Endothelial cell of umbilical vein (primary cell): Measurements from ENCODE around the gene FOXP1.

Experiments
- FOS ChIP-seq: IDR thresholded peaks from 2 replicates; pipeline ENCODE4 v1.6.1; 2011; ENCODE audit warnings: mild to moderate bottlenecking, low read length, moderate library complexity, borderline replicate concordance; ENCODE audit not compliant: insufficient read depth
- JUN ChIP-seq: IDR thresholded peaks from 2 replicates; pipeline ENCODE4 v1.6.1; 2011; ENCODE audit warnings: borderline replicate concordance, low read depth; ENCODE audit not compliant: insufficient read length, insufficient read depth
- POLR2A ChIP-seq: IDR thresholded peaks from 2 replicates; pipeline ENCODE4 v1.6.1; 2012; ENCODE audit warnings: low read depth, mild to moderate bottlenecking, control low read depth, low read length
- POLR2AphosphoS5 ChIP-seq: IDR thresholded peaks from 2 replicates; pipeline ENCODE4 v1.6.1; 2012; ENCODE audit warnings: low read depth, mild to moderate bottlenecking, control low read depth, low read length, moderate library complexity; ENCODE audit not compliant: insufficient read depth
- TF ChIP-seq, protein P1 (sequence below), 2 donors: IDR thresholded peaks; 1 replicate in 1 of 2; 2 replicates in 1 of 2; pipeline ENCODE4 v1.5.1; 2011; ENCODE audit warnings: low read length in 2 of 2, mild to moderate bottlenecking in 2 of 2, moderate library complexity in 2 of 2, control low read depth in 1 of 2, inconsistent platforms in 1 of 2, low read depth in 1 of 2; ENCODE audit not compliant: insufficient read depth in 1 of 2; ENCODE audit errors: extremely low read depth in 1 of 2

DNA sequence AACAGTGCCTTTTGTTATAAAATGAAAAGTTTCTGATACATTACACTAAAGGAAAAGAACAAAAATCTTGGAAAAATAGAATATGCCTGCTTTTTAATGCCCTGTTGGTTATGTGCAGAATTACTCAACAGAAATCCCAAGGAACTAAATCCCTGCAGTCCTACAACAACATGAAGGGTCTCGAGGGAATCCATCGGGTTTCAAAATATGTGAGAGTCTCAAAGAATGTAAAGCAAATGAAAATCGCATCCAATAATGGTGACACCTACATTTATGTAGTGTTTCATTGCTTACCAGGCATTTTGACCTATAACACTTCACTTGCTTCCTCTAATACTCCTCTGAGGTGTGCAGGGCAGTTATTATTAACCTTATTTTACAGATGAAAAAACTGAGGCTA, 411.3 kb downstream of the FOXP1 start:
- TF ChIP-seq, protein P1, sequence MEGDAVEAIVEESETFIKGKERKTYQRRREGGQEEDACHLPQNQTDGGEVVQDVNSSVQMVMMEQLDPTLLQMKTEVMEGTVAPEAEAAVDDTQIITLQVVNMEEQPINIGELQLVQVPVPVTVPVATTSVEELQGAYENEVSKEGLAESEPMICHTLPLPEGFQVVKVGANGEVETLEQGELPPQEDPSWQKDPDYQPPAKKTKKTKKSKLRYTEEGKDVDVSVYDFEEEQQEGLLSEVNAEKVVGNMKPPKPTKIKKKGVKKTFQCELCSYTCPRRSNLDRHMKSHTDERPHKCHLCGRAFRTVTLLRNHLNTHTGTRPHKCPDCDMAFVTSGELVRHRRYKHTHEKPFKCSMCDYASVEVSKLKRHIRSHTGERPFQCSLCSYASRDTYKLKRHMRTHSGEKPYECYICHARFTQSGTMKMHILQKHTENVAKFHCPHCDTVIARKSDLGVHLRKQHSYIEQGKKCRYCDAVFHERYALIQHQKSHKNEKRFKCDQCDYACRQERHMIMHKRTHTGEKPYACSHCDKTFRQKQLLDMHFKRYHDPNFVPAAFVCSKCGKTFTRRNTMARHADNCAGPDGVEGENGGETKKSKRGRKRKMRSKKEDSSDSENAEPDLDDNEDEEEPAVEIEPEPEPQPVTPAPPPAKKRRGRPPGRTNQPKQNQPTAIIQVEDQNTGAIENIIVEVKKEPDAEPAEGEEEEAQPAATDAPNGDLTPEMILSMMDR (IDR thresholded peaks at IDR 0.05; ENCODE audit: extremely low read depth in 1 of 2, insufficient read depth in 1 of 2, low read depth in 1 of 2, low read length in 2 of 2) = no peak
- TF ChIP-seq POLR2AphosphoS5 = no peak
- TF ChIP-seq POLR2A = no peak
- no peak for TF ChIP-seq FOS
- TF ChIP-seq JUN = no peak
